GM23338 (cell line): Measurements from ENCODE around the gene PJA2. TPM values are rescaled to one million over a fixed set of nuclear protein-coding genes. Genes with fewer than 3 reads are reported as not detected.

Experiments
- ATAC-seq: fragments of 200-7000 bp; cut with Tn5 transposase; 3 replicates; pipeline ENCODE4 v1.9.1; 2020
- DNase-seq: peaks from one replicate; pipeline ENCODE4 v3.0.0-alpha.2; 2015; ENCODE audit warnings: low spot score
- H2AFZ ChIP-seq: fragments of 200-600 bp; sonication (generic); 2 replicates; pipeline ENCODE4 v1.8.0; 2016; ENCODE audit warnings: antibody characterized with exemption, mild to moderate bottlenecking, moderate library complexity
- H3F3A ChIP-seq: fragments of 200-600 bp; sonication (generic); replicated peaks from 2 replicates; pipeline ENCODE4 v1.8.0; 2017; ENCODE audit warnings: antibody characterized with exemption, mixed run types, low read depth
- H3K27ac ChIP-seq: fragments of 200-600 bp; sonication (generic); 2 replicates; pipeline ENCODE4 v1.6.1; 2016; ENCODE audit warnings: low read depth
- H3K27me3 ChIP-seq: fragments of 200-600 bp; sonication (generic); 2 replicates; pipeline ENCODE4 v1.8.0; 2016; ENCODE audit warnings: mild to moderate bottlenecking, mixed run types, moderate library complexity; ENCODE audit not compliant: insufficient read depth
- H3K36me3 ChIP-seq: fragments of 200-600 bp; sonication (generic); 2 replicates; pipeline ENCODE4 v1.8.0; 2016; ENCODE audit warnings: mild to moderate bottlenecking; ENCODE audit not compliant: insufficient read depth
- H3K4me1 ChIP-seq: fragments of 200-600 bp; sonication (generic); 2 replicates; pipeline ENCODE4 v1.8.0; 2016; ENCODE audit warnings: mild to moderate bottlenecking, moderate library complexity; ENCODE audit not compliant: insufficient read depth
- H3K4me2 ChIP-seq: fragments of 200-600 bp; sonication (generic); 2 replicates; pipeline ENCODE4 v1.7.1; 2017; ENCODE audit warnings: mixed run types
- H3K4me3 ChIP-seq: fragments of 200-600 bp; sonication (generic); 2 replicates; pipeline ENCODE4 v1.6.1; 2016; ENCODE audit warnings: mixed run types
- H3K79me2 ChIP-seq: fragments of 200-600 bp; sonication (generic); replicated peaks from 2 replicates; pipeline ENCODE4 v1.8.0; 2017; ENCODE audit warnings: mild to moderate bottlenecking; ENCODE audit not compliant: insufficient read depth
- H3K9me2 ChIP-seq: fragments of 200-600 bp; sonication (generic); 2 replicates; pipeline ENCODE4 v1.8.0; 2017; ENCODE audit not compliant: insufficient read depth
- H4K20me1 ChIP-seq: fragments of 200-600 bp; sonication (generic); replicated peaks from 2 replicates; pipeline ENCODE4 v1.8.0; 2017; ENCODE audit warnings: mild to moderate bottlenecking; ENCODE audit not compliant: insufficient read depth
- H3K27ac Mint-ChIP-seq: 2 replicates; pipeline ENCODE4 v1.8.0; 2020; ENCODE audit warnings: inconsistent platforms, mild to moderate bottlenecking, moderate library complexity, mixed read lengths
- H3K27me3 Mint-ChIP-seq: 3 replicates; pipeline ENCODE4 v1.8.0; 2022; ENCODE audit warnings: low read depth, mild to moderate bottlenecking, moderate library complexity, mixed read lengths, inconsistent platforms; ENCODE audit not compliant: insufficient read depth, poor library complexity
- H3K36me3 Mint-ChIP-seq: 3 replicates; pipeline ENCODE4 v1.8.0; 2021; ENCODE audit warnings: low read depth, mild to moderate bottlenecking, inconsistent platforms, moderate library complexity, mixed read lengths
- H3K4me1 Mint-ChIP-seq: 3 replicates; pipeline ENCODE4 v1.8.0; 2020; ENCODE audit warnings: mild to moderate bottlenecking, inconsistent platforms, mixed read lengths
- H3K4me3 Mint-ChIP-seq: 3 replicates; pipeline ENCODE4 v1.8.0; 2021; ENCODE audit warnings: moderate library complexity, mild to moderate bottlenecking, inconsistent platforms, mixed read lengths
- H3K9me3 Mint-ChIP-seq: 3 replicates; pipeline ENCODE4 v1.8.0; 2020; ENCODE audit warnings: moderate library complexity, mild to moderate bottlenecking, inconsistent platforms, mixed read lengths
- CREB1 ChIP-seq: fragments of 250-450 bp; sonication (Bioruptor Pico); IDR thresholded peaks from 2 replicates; pipeline ENCODE4 v1.5.0; 2020; ENCODE audit warnings: low read depth, mild to moderate bottlenecking, moderate library complexity
- CTCF ChIP-seq, 2 experiments: fragments of 200-600 bp in 1 of 2; sonication (generic) in 1 of 2; conservative IDR thresholded peaks; 2 replicates each; pipeline versions ENCODE4 v1.5.1 to v1.6.1; 2016 to 2017; ENCODE audit warnings: antibody characterized with exemption in 2 of 2, low read depth in 2 of 2, mild to moderate bottlenecking in 2 of 2, moderate library complexity in 1 of 2
- ETS1 ChIP-seq: IDR thresholded peaks from 2 replicates; pipeline ENCODE4 v1.6.1; 2016; ENCODE audit warnings: antibody characterized with exemption
- EZH2 ChIP-seq: fragments of 200-600 bp; sonication (generic); IDR thresholded peaks from one replicate; pipeline ENCODE4 v1.8.0; 2017; ENCODE audit warnings: antibody characterized with exemption, mild to moderate bottlenecking, low read depth; ENCODE audit not compliant: unreplicated experiment
- EZH2phosphoT487 ChIP-seq: fragments of 200-600 bp; sonication (generic); IDR thresholded peaks from one replicate; pipeline ENCODE4 v1.8.1; 2018; ENCODE audit warnings: antibody characterized with exemption; ENCODE audit not compliant: unreplicated experiment
- JUNB ChIP-seq: IDR thresholded peaks from one replicate; pipeline ENCODE4 v1.6.1; 2016; ENCODE audit warnings: antibody characterized with exemption; ENCODE audit not compliant: unreplicated experiment
- NANOG ChIP-seq: IDR thresholded peaks from 2 replicates; pipeline ENCODE4 v1.6.1; 2016; ENCODE audit warnings: antibody characterized with exemption, borderline replicate concordance
- POLR2AphosphoS5 ChIP-seq: IDR thresholded peaks from 2 replicates; pipeline ENCODE4 v1.6.1; 2016; ENCODE audit warnings: antibody characterized with exemption, low read depth
- REST ChIP-seq: IDR thresholded peaks from one replicate; pipeline ENCODE4 v1.6.1; 2018; ENCODE audit warnings: antibody characterized with exemption; ENCODE audit not compliant: unreplicated experiment
- STAT1 ChIP-seq: IDR thresholded peaks from one replicate; pipeline ENCODE4 v1.6.1; 2016; ENCODE audit warnings: antibody characterized with exemption; ENCODE audit not compliant: unreplicated experiment
- ZNF114 ChIP-seq: fragments of 250-450 bp; sonication (Bioruptor Pico); IDR thresholded peaks from 2 replicates; pipeline ENCODE4 v1.5.0; 2020; ENCODE audit warnings: mild to moderate bottlenecking, moderate library complexity
- ZNF331 ChIP-seq: fragments of 250-450 bp; sonication (Bioruptor Pico); IDR thresholded peaks from 2 replicates; pipeline ENCODE4 v1.5.0; 2020; ENCODE audit warnings: low read depth, mild to moderate bottlenecking, moderate library complexity
- ZNF462 ChIP-seq: fragments of 250-450 bp; sonication (Bioruptor Pico); IDR thresholded peaks from 2 replicates; pipeline ENCODE4 v1.5.0; 2020; ENCODE audit warnings: mild to moderate bottlenecking, moderate library complexity
- polyA plus RNA-seq: library from polyadenylated mRNA; unstranded; fragments of >200 nt; fragmentation: Nextera tagmentation; extraction: Ambion mirVana; gene quantifications from 2 replicates; pipeline ENCODE4 v1.2.1, GENCODE V29; 2016
- total RNA-seq: library from RNA; depleted of rRNA; stranded (reverse); fragments of >200 nt; shearing (Covaris generic); gene quantifications from 2 replicates; pipeline ENCODE4 v1.2.3, GENCODE V29; 2014

PJA2 gene
- total and polyA plus RNA-seq, 2 experiments from 2014 or later = 31.5 to 65.3 TPM

GRCh38 chr5:109324931-109325330 is 84.8 kb downstream of the PJA2 start:
- no peak for TF ChIP-seq ZNF114 (CRISPR knock-in tag)
- no peak for TF ChIP-seq JUNB
- no peak for TF ChIP-seq ZNF462
- TF ChIP-seq EZH2phosphoT487 = no peak
- no peak for TF ChIP-seq EZH2
- no peak for TF ChIP-seq REST
- TF ChIP-seq ZNF331 = no peak
- TF ChIP-seq CTCF (conservative IDR thresholded peaks at IDR 0.05; ENCODE audit: low read depth in 2 of 2) = no peak
- TF ChIP-seq ETS1 = no peak
- TF ChIP-seq NANOG = no peak
- no peak for TF ChIP-seq STAT1
- TF ChIP-seq CREB1 (CRISPR knock-in tag) = no peak
- no peak for TF ChIP-seq POLR2AphosphoS5
- no peak for DNase-seq
- Histone ChIP-seq H3K9me2 (no peaks in the 10 kb centered on the region), H3K4me1 (no peaks in the 10 kb centered on the region), H3K36me3 (no peaks in the 10 kb centered on the region), H3K27ac (no peak overlapping the region), H3K4me3 (no peak overlapping the region), H2AFZ (no peak overlapping the region), H3F3A (no peaks in the 10 kb centered on the region), H3K79me2 (no peaks in the 10 kb centered on the region), H3K4me2 (no peak overlapping the region), H4K20me1 (no peaks in the 10 kb centered on the region), H3K27me3 (no peaks in the 10 kb centered on the region)
- no peak for ATAC-seq
- Mint-ChIP-seq H3K4me3 (no peak overlapping the region), H3K9me3 (no peaks in the 10 kb centered on the region; the same call in 2 of the 3 replicates), H3K27me3 (peaks cover 2% of the 10 kb centered on the region), H3K36me3 (no peaks in the 10 kb centered on the region; the same call in 2 of the 3 replicates), H3K27ac (no peak overlapping the region), H3K4me1 (0 out of 3 replicates have a peak, but pooled peaks cover 2% of the 10 kb centered on the region)
